Large intestine (tissue), 3 donors: Measurements from ENCODE around the gene STRN. TPM values are rescaled to one million over a fixed set of nuclear protein-coding genes. Genes with fewer than 3 reads are reported as not detected.
"Not testable (repeated sequence)": the region's sequence is repeated elsewhere in the genome, so short reads cannot be mapped to it uniquely, and the experiment has no call there.

Source experiments
- DNase-seq, 2 donors: peaks; one replicate each; pipeline versions ENCODE4 v3.0.0 to v3.0.0-alpha.2; 2013
- H3K27ac ChIP-seq: one replicate; pipeline ENCODE4 v1.5.1; 2013; ENCODE audit warnings: low read length
- H3K27me3 ChIP-seq: 2 replicates; pipeline ENCODE4 v1.6.1; 2013; ENCODE audit warnings: low read length; ENCODE audit not compliant: control insufficient read depth, insufficient read depth
- H3K36me3 ChIP-seq: 2 replicates; pipeline ENCODE4 v1.6.1; 2013; ENCODE audit warnings: low read length; ENCODE audit not compliant: control insufficient read depth, insufficient read depth
- H3K4me1 ChIP-seq: one replicate; pipeline ENCODE4 v1.6.1; 2013; ENCODE audit warnings: low read length; ENCODE audit not compliant: control insufficient read depth, insufficient read depth
- H3K4me3 ChIP-seq: one replicate; pipeline ENCODE4 v1.5.1; 2013; ENCODE audit warnings: low read length
- H3K9me3 ChIP-seq: one replicate; pipeline ENCODE4 v1.6.1; 2013; ENCODE audit warnings: mild to moderate bottlenecking, low read depth, low read length, moderate library complexity; ENCODE audit not compliant: control insufficient read depth
- WGBS: methylation state at CpG from one replicate; pipeline ENCODE4 v1.1.5; 2013; ENCODE audit warnings: low lambda C conversion rate; ENCODE audit not compliant: insufficient coverage; 5-methylcytosine and 5-hydroxymethylcytosine counted together
- polyA plus RNA-seq: library from polyadenylated mRNA; unstranded; fragments of 120-200 nt; gene quantifications from one replicate; pipeline ENCODE4 v1.2.1, GENCODE V29; 2013

The STRN gene
- polyA plus RNA-seq, 1 donor = 15.6 TPM

DNA sequence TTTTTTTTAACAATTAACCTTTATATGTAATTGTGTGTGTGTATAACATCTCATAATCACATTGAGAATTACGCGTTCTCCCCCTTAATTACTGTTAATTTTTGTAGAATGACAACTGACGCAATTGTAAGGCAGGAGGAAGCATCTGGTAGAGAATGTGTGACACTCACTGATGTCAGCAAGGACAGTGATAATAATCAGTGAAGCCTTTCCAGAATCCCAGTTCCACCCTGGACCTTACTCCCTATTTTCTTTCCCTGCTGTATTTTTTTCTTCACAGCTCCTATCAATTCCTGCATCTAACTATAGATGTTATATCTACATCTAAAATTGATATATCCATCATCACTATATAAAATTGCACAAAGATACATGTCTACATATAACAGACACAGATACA is 16.1 kb upstream of the STRN start:
- Histone ChIP-seq H3K4me3 (no peak overlapping the region), H3K9me3 (no peaks in the 10 kb centered on the region), H3K36me3 (peaks cover 16% of the 10 kb centered on the region), H3K27ac (no peak overlapping the region), H3K27me3 (no peaks in the 10 kb centered on the region), H3K4me1 (peaks cover 8% of the 10 kb centered on the region)
- DNase-seq = no peak
- WGBS = no CpG with 5 or more reads among the region's 3 CpGs

DNA sequence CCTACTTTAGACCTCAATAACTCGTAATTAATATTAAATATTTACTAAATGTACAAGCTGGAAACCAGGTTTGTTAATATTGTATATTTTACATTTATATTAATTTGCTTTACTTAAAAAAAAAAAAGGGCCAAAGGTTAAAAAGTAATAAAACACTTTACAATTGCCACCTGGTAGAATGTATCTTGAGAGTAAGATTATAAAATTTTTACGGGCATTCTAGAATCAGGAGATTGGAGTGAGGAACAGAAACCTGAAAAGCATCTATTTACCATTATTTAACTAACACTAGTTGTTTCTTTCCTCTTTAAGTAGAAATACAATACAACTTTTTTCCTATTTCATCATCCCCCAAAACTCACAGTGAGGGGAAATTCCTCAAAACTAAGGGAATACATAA is 15.6 kb upstream of the STRN start:
- no peaks in the 10 kb centered on the region for H3K27me3 ChIP-seq
- peaks cover 12% of the 10 kb centered on the region for H3K36me3 ChIP-seq
- WGBS = 17% methylated on average over 1 of the region's 2 CpGs
- H3K4me3 ChIP-seq = no peak overlapping the region
- peaks cover 8% of the 10 kb centered on the region for H3K4me1 ChIP-seq
- no peaks in the 10 kb centered on the region for H3K9me3 ChIP-seq
- DNase-seq = no peak
- no peak overlapping the region for H3K27ac ChIP-seq

DNA sequence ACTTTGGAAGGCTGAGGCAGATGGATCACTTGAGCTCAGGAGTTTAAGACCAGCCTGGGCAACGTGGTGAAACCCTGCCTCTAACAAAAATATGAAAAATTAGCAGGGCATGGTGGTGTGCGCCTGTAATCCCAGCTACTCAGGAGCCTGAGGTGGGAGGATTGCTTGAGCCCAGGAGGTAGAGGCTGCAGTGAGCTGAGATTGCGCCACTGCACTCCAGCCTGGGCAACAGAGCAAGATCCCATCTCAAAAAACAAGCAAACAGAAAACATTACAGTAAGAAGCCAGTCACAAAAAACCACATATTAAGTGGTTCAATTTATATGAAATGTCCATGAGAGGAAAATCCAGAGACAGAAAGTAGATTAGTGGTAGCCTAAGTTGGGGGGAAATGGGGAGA is 12.7 kb upstream of the STRN start:
- not testable (repeated sequence) for H3K4me3 ChIP-seq, H3K4me1 ChIP-seq, H3K27ac ChIP-seq, H3K27me3 ChIP-seq, DNase-seq, H3K9me3 ChIP-seq, H3K36me3 ChIP-seq
- no CpG with 5 or more reads among the region's 3 CpGs for WGBS

DNA sequence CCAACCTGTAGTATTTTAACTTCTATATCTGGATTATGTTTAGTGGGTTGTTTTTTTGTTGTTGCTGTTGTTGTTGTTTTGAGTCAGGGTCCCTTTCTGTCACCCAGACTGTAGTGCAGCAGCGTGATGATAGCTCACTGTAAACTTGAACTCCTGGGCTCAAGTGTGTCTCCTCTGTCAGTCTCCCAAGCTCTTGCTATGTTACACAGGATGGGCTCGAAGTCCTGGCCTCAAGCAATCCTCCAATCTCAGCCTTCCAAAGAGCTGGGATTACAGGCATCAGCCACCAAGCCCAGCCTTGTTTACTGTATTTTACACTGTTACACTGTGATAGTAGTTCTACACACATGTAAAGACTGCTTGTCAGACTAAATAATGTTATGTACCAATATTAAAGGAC is 9.7 kb upstream of the STRN start:
- H3K9me3 ChIP-seq = no peaks in the 10 kb centered on the region
- WGBS = no CpG with 5 or more reads among the region's 2 CpGs

DNA sequence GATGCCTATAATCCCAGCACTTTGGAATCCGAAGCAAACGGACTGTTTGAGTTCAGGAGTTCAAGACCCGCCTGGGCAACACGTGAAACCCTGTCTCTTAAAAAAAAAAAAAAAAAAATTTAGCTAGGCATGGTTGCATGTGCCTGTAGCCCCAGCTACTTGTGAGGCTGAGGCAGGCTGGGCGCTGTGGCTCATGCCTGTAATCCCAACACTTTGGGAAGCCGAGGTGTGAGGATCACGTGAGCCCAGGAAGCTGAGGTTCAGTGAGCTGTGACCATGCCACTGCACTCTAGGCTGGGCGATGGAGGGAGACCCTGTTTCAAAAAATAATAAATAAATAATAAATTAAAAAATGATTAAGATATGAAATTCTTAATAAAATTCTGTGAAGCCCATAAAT is 9.0 kb upstream of the STRN start:
- H3K9me3 ChIP-seq = no peaks in the 10 kb centered on the region
- H3K4me1 ChIP-seq = no peaks in the 10 kb centered on the region
- H3K4me3 ChIP-seq = no peak overlapping the region
- no peak overlapping the region for H3K27ac ChIP-seq
- no peaks in the 10 kb centered on the region for H3K27me3 ChIP-seq
- peaks cover 5% of the 10 kb centered on the region for H3K36me3 ChIP-seq
- DNase-seq = no peak
- 100% methylated on average over 1 of the region's 8 CpGs for WGBS

More for the DNA sequence above, 9.7 kb upstream of the STRN start:
- H3K36me3 ChIP-seq = peaks cover 5% of the 10 kb centered on the region
- no peaks in the 10 kb centered on the region for H3K27me3 ChIP-seq
- no peak for DNase-seq
- H3K4me1 ChIP-seq = no peaks in the 10 kb centered on the region
- H3K4me3 ChIP-seq = no peak overlapping the region
- no peak overlapping the region for H3K27ac ChIP-seq

DNA sequence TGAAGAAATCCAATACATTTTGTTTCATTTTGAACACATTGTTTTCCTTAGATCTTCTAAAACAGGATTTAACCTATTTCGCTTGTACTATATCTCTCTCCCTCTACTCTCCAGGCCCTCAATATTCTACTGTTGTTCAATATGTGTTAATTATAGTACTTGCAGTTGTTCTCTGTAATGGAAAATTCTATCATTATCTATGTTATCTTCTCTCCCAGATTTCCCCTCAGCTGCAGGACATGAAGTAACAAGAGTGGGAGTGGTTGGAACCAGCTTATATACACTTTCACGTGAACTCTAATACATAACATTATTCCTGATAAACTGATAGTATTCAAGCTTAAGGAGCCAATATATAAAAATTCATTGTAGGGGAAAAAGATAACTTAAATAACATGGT is 7.0 kb upstream of the STRN start:
- H3K27ac ChIP-seq = no peak overlapping the region
- no peaks in the 10 kb centered on the region for H3K27me3 ChIP-seq
- no peak for DNase-seq
- H3K36me3 ChIP-seq = no peaks in the 10 kb centered on the region
- no peaks in the 10 kb centered on the region for H3K9me3 ChIP-seq
- 67% methylated on average over 1 of the region's 2 CpGs for WGBS
- no peaks in the 10 kb centered on the region for H3K4me1 ChIP-seq
- no peak overlapping the region for H3K4me3 ChIP-seq

DNA sequence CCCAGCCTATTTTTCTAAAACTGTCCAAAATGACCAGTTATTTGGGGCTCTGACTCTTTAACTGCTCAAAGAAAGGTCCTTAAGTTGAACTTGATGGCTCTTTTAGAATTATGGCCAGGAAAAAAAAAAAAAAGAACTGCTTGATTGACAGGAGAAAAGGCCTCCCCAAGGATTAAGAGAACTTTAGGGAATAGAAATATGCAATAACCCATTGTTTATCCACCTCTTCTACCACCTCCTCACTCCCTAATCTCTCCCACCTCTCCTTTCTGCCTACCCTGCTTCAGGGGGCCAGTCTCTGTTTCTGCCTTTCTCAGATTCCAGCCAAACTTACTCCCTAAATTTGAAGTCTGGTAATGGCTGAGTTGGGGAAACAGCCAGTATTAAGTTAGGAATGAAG is 5.7 kb upstream of the STRN start:
- no peak for DNase-seq
- Histone ChIP-seq H3K27ac (no peak overlapping the region), H3K27me3 (no peaks in the 10 kb centered on the region), H3K9me3 (no peaks in the 10 kb centered on the region), H3K4me3 (no peak overlapping the region), H3K4me1 (peaks cover 5% of the 10 kb centered on the region), H3K36me3 (no peaks in the 10 kb centered on the region)

DNA sequence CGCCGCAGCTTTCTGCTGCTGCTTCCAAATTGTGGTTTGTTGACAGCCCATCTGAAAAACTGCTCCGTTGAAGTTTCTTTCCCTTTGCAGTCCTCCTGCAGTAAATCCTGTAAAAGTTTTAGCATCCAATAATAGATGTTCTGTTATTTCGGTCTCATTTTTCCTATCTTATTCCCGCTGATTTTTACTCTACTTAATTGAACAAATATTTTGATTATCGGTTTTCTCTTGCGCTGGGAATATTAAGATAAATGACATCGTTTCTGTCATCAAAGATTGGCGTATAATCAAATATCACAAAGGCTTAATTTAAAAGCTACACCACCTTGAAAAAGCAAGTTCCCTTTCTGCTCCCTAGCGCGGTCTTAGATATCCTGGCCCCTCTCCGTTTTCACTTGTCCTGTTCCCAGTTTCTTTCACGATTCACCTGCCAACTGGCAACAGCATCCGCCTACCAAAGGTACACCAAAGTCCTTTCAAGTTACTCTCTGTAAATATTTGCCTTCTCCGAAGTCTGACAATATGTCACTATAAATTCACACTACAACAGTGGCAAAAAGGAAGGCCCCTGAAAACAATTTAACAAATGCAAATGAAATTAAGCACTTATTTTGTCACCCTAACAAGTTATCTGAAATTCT is 1.0 kb upstream of the STRN start:
- Histone ChIP-seq H3K4me1 (peaks cover 12% of the 10 kb centered on the region), H3K27ac (peak overlapping the region; percentile 98), H3K9me3 (no peaks in the 10 kb centered on the region), H3K4me3 (peak overlapping the region; percentile 89), H3K36me3 (no peaks in the 10 kb centered on the region), H3K27me3 (no peaks in the 10 kb centered on the region)
- DNase-seq = peak; percentile 33 to 75
- 8% methylated on average over 7 of the region's 15 CpGs for WGBS

DNA sequence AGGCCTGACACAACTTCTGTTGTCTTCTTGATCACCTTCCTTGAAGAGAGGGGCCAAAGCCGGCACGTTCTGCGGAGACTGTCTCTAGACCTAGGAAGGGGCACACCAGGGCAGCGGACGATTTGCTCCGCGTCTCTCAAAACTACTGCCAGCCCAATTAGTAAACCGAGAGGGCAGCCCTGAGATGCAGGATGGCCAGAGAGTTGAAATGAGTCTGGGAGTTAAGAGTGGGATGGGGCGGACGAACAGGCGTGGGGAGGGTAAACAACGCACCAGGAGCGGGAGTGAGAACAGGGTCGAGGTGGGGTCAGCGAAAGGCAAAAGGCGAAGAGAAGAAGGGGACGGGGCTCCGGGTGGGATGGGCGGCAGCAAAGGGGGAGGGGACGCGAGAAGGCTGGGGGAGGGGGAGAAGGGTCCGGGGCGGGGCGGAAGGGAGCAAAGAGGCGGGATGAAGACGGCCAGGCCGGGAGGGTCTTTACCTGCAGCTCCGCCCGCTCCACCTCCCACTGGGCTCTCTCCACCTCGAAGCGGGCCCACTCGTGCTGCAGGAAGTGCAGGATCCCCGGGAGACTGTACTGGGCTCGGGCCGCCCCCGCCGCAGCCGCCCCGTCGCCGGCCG is 476 bp downstream of the STRN start:
- Histone ChIP-seq H3K27ac (peak overlapping the region; percentile 59), H3K9me3 (no peaks in the 10 kb centered on the region), H3K4me3 (peak overlapping the region; percentile 83), H3K27me3 (no peaks in the 10 kb centered on the region), H3K4me1 (peaks cover 12% of the 10 kb centered on the region), H3K36me3 (no peaks in the 10 kb centered on the region)
- peak; percentile 21 to 47 for DNase-seq
- no CpG with 5 or more reads among the region's 42 CpGs for WGBS

DNA sequence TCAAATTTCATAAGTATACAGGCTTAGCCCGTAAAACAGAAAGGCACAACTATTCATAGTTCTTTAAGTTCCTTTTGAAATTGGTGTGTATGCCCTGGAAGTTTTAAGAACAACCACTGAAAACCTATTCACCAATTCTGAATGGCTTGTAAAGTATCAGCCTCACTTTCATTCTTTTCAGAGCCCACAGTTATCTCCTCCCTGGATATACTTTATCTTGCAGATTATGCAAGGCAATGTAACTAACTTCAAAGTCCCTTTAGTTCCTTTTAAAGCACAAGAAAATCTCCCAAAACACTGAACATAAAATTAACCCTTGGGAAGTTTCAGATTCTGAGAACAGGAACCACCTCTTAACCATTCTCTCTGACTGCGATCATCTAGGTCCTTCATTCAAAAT is 1.1 kb downstream of the STRN start:
- Histone ChIP-seq H3K9me3 (no peaks in the 10 kb centered on the region), H3K36me3 (no peaks in the 10 kb centered on the region), H3K27me3 (no peaks in the 10 kb centered on the region), H3K27ac (peak overlapping the region; percentile 58), H3K4me1 (peaks cover 12% of the 10 kb centered on the region), H3K4me3 (peak overlapping the region; percentile 83)
- peak; percentile 8 to 55 for DNase-seq
- no CpG with 5 or more reads among the region's 2 CpGs for WGBS

DNA sequence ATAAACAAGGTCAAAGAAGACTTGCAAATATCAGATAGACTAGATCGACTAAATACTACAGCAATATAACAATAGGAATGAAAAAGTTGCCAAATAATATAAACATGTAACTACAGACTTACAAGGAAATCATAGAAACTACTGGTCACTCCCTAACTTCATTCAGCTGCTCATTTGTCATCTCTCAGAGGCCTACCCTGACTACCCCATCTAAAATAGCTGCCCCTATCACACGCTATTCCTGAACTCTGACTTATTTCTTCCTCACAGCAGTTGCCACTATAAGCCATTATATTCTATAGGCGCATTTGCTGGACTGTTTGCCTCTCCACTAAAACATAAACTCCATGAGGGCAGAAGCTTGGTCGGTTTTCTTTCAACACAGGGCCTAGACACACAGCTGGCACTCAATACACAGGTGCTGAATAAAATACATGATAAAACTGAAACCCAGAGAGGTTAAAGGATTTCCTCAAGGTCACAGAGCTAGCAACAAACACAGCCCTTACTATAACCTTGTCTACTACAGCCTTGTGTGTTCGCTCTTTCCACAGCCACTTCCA is 1.8 kb downstream of the STRN start:
- no peak overlapping the region for H3K4me3 ChIP-seq

More for the DNA sequence above, 1.8 kb downstream of the STRN start:
- Histone ChIP-seq H3K4me1 (peaks cover 12% of the 10 kb centered on the region), H3K27ac (peak overlapping the region; percentile 58), H3K9me3 (no peaks in the 10 kb centered on the region), H3K27me3 (no peaks in the 10 kb centered on the region), H3K36me3 (no peaks in the 10 kb centered on the region)
- DNase-seq = no peak
- WGBS = 53% methylated on average over 2 of the region's 5 CpGs
